NK-92 (cell line): ENCODE results near the gene LIMCH1.

Source experiments
- DNase-seq: peaks from one replicate; lab custom pipeline; 2025; ENCODE audit not compliant: unreplicated experiment; lab: John Stamatoyannopoulos, UW

Gene LIMCH1

GRCh38 chr4:41528512-41529205 lies 9.3 kb upstream of the LIMCH1 start:
- no peak for DNase-seq

GRCh38 chr4:41530741-41531140 lies 7.2 kb upstream of the LIMCH1 start:
- DNase-seq = no peak

GRCh38 chr4:41532336-41532735 lies 5.6 kb upstream of the LIMCH1 start:
- DNase-seq = no peak

- DNase-seq = no peak
Measured at GRCh38 chr4:41532882-41533281, 5.1 kb upstream of the LIMCH1 start.

- DNase-seq = no peak
Measured at GRCh38 chr4:41533680-41534079, 4.3 kb upstream of the LIMCH1 start.

GRCh38 chr4:41534404-41534803 lies 3.6 kb upstream of the LIMCH1 start:
- DNase-seq = no peak

GRCh38 chr4:41535911-41536371 lies 2.0 kb upstream of the LIMCH1 start:
- DNase-seq = no peak

GRCh38 chr4:41537292-41537890 lies 566 bp upstream of the LIMCH1 start:
- DNase-seq = no peak

GRCh38 chr4:41538887-41539498 lies 1.0 kb downstream of the LIMCH1 start:
- DNase-seq = no peak

GRCh38 chr4:41539711-41540110 lies 1.8 kb downstream of the LIMCH1 start:
- DNase-seq = no peak

GRCh38 chr4:41540687-41541086 lies 2.7 kb downstream of the LIMCH1 start:
- DNase-seq = no peak

GRCh38 chr4:41541687-41542094 lies 3.7 kb downstream of the LIMCH1 start:
- DNase-seq = no peak

GRCh38 chr4:41542526-41543275 lies 4.7 kb downstream of the LIMCH1 start:
- DNase-seq = no peak

GRCh38 chr4:41545238-41545637 lies 7.3 kb downstream of the LIMCH1 start:
- no peak for DNase-seq

GRCh38 chr4:41546638-41547037 lies 8.7 kb downstream of the LIMCH1 start:
- DNase-seq = no peak

- no peak for DNase-seq
Measured at GRCh38 chr4:41548305-41548880, 10.4 kb downstream of the LIMCH1 start.

GRCh38 chr4:41549478-41549877 lies 11.5 kb downstream of the LIMCH1 start:
- no peak for DNase-seq

- DNase-seq = no peak
Measured at GRCh38 chr4:41550308-41550707, 12.4 kb downstream of the LIMCH1 start.

GRCh38 chr4:41551536-41551935 lies 13.6 kb downstream of the LIMCH1 start:
- no peak for DNase-seq

- DNase-seq = no peak
Measured at GRCh38 chr4:41554905-41555304, 16.9 kb downstream of the LIMCH1 start.

GRCh38 chr4:41556526-41556925 lies 18.6 kb downstream of the LIMCH1 start:
- DNase-seq = no peak
